GM19397 (cell line): ENCODE results near the gene SCAANT1.
A peak's percentile ranks its signal among the peaks of the same experiment; 100 is the strongest.

Experiments
- ATAC-seq: cut with Tn5 transposase; IDR thresholded peaks from one replicate; pipeline ENCODE4 v1.9.1; 2021; ENCODE audit warnings: mild to moderate bottlenecking, moderate library complexity; ENCODE audit not compliant: unreplicated experiment

Gene SCAANT1

GRCh38 chr3:63934041-63934866, 22.1 kb upstream of the SCAANT1 start:
- ATAC-seq = no peak

- ATAC-seq = peak; percentile 46
Measured at GRCh38 chr3:63933459-63933858, 21.3 kb upstream of the SCAANT1 start.

- ATAC-seq = no peak
Measured at GRCh38 chr3:63932509-63933212, 20.5 kb upstream of the SCAANT1 start.

DNA sequence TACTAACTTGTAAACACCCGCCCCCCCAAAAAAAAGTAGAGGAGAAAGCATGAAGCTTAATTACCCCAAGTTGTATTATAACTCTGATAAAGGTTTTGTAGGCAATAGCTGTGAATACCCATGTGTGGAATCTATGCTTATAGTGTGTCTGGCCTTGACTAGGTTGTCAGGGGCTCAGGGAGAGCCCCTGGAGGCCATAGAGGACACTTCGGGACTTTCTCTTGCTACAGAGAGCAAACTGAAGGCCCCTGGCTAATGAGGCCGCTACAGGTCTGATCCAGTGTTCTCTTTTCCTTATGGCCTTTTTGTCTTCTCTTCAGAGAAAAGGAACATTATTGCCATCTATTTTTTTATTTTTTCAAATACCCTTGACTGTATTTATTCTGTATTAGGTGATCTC, 19.1 kb upstream of the SCAANT1 start:
- ATAC-seq = no peak

DNA sequence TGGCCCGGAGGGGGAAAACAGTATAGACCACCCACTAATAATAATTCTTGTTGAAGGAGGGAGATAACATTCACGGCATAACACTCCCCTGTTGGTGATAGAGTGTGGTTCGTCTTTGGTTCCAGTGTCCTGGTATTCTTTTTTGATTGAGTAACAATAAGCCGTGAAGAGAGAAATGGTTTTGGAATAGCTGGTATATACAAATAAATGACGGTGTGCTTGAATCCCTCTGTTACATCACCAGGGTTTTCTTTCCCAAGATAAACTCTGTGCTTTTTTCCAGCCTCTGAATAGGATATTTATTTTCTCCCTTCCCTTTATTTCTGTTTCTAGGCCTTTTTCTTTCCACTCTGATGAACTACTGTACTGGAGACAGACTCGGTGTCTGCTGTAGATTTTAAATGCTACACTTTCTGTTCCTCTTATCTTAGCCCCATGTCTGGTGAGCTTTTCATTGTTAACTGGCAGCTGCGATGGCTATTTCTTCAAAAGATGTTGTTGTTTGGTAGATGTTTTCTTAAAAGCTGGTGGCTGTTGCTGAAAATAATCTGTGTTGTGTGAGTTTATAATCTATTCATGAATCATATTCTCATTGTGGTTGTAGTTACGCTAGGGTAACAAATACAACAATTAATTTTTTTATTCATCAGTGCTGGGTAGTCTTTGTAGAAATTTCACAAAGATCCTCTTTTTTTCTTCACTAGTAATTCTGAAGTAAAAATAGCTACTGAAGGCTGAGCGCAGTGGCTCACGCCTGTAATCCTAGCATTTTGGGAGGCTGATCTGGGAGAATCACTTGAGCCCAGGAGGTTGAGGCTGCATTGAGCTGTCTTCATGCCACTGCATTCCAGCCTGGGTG, 15.5 kb upstream of the SCAANT1 start:
- peak; percentile 79 for ATAC-seq

DNA sequence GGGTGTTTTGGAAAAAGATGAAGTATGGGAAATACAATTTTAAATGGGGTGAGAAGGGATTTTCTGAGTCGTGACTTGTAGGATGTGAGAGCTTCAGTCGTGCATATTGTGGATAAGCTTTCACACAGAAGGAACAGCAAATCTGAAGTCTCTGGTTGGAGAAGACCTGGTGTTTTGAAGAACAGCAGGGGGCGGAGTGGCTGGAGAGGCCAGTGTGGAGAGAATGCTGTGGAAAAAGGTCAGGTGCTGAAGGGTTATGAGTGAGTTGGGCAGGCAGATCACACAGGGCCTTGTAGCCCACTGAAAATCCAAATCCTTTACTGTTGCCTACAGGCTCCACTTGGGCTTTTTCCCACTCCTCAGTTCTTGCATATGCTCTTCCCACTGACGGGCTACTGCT, 14.1 kb upstream of the SCAANT1 start:
- no peak for ATAC-seq

GRCh38 chr3:63922491-63923199, 10.5 kb upstream of the SCAANT1 start:
- ATAC-seq = no peak

DNA sequence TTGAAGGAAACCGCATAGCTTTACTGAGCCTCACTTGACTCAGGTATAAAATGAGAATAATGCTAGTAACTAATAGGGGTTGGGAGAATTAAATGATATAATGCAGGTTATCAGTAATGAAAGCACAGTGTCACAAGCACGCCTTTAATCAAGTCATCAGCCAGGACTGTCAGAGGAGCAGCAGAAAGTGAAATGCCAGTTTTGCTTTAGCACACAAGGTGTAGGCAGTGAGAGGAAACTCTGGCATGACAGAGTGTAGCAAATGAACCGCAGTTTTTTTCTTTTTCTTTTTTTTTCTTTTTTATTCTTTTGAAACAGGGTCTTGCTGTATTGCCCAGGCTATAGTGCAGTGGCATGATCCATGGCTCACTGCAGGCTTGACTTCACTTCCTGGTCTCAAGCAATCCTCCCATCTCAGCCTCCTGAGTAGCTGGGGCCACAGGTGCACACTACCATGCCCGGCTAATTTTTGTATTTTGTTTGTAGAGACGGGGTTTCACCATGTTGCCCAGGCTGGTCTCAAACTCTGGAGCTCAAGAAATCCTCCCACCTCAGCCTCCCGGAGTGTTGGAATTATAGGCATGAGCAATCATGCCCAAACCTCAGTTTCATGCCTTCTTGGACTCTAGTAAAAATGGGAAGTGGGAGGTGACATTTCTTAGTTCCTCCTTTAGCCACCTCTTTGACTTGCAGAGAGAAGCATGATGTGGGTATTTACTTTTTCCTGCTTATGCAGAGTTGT, 9.7 kb upstream of the SCAANT1 start:
- peak; percentile 74 for ATAC-seq

- ATAC-seq = no peak
Measured at GRCh38 chr3:63920001-63920400, 7.8 kb upstream of the SCAANT1 start.

DNA sequence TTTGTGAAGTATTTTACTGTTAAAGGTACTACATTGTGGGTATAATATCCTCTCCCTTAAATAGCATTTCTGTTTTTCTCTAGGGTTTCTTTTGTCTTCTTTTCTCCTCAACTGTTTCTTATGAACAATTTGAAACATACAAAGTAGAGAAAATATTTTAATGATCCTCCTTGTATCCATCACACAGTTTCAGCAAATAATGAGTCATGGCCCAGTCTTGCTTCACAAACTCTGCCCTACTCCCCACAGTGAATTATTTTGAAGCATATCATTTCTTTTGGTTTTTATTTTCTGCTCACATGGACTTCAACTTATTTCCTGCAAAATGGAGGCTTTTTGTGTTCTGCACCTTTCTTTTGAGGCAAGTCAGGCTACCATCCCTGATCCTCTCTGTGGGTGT, 6.1 kb upstream of the SCAANT1 start:
- no peak for ATAC-seq

GRCh38 chr3:63914312-63914711, 2.1 kb upstream of the SCAANT1 start:
- no peak for ATAC-seq

GRCh38 chr3:63912768-63913588, 795 bp upstream of the SCAANT1 start:
- ATAC-seq = peak; percentile 10

GRCh38 chr3:63911509-63911872, 692 bp downstream of the SCAANT1 start:
- ATAC-seq = no peak

DNA sequence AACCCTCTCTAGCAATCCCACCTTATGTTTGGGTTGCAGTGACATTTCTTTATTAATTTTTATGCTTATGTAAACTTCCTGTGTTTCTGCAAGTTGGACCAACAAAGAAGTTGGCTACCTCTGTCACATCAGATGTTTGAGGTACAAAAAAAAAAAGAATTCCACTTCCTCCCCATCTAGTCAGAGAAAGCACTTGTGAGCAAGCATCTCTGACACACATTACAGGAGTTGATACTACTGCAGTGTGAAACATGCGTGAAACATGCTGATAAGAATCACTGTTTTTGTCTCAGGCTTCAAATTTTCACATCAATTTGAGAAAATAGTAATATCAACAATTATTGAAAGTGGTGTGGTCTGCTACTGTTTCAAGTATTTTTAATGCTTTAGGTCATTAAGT, 1.3 kb downstream of the SCAANT1 start:
- ATAC-seq = no peak

DNA sequence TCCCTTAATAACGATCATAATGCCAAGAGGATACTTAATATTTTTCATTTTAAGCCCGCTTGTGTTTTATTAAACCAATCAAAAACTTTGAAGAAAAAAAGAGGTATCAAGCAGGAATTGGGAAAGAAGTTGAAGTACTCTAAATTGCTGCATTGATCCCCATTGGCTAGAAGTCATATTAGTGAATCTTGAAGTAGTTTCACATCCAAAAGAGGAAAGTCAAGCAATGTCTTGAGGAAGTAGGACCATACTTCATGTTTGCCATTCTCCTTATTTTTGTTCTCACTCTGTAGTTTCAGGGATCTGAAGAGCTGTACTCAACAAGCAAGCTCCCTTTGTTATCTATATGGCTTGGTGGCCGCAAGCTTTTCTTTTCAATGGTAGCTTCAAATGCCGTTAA, 2.2 kb downstream of the SCAANT1 start:
- no peak for ATAC-seq

DNA sequence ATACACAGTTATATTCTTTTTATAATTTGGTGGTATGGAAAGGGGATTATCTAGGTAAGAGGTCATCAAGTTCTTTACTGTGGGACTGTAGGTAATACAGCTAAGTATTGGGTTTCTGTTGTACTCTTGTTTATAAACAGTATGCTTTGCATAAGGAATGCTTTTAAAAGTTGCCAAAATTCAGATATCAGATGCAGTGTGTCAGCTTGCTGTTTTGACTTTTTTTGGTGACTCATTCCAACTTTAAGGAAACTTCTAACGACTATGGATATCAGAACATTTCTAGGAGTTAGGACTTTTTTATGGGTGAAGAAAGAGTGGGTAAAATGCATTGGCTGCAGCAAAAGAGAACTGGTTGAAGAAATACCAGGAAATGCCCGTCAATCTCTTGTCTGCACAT, 2.8 kb downstream of the SCAANT1 start:
- no peak for ATAC-seq

GRCh38 chr3:63908776-63909175, 3.4 kb downstream of the SCAANT1 start:
- ATAC-seq = no peak

DNA sequence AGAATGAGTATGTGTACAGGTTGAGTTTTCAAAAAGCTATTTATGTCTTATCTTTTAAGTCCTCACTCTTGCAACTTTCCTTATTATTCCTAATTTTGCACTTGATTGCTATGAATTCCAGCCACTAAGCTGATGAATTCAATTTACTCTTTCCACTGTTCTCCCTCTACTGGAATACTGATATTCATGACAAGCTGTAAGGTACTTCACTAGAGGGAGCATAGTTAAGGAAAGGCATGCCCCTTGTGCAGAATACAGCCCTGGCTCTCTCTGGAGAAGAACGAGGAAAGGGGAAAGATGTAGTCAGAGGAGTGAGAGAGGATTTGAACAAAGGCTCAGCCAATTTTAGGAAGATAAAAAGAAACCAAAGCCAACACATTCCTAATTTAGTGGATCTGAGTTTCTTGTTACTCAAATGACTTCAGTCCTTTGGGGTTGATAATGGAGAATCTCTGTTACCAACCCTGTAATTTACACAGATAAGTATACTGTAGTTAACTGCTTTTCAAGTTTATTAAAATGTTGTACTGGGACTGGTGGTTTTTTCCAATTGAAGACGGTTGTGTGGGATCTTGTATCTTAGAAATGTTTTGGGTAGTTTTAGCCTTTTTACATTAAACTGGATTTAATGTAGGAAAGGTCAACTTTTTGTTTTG, 4.0 kb downstream of the SCAANT1 start:
- no peak for ATAC-seq
